Measurements from ENCODE around the gene COL16A1. TPM values are rescaled to one million over a fixed set of nuclear protein-coding genes. Genes with fewer than 3 reads are reported as not detected.

Gene COL16A1
- total and polyA plus RNA-seq, 7 donors = 4.6 to 271 (median 43.1) TPM

- H3K9me3 ChIP-seq = no peaks in the 10 kb centered on the region
- WGBS, 2 donors = 19 to 58% methylated on average over 10 of the region's 10 CpGs
- TF ChIP-seq POLR2A (IDR thresholded peaks at IDR 0.05) (no peak), POLR2AphosphoS5 (IDR thresholded peaks at IDR 0.05) (peak in 1 of 4 donors; percentile 19)
- intact Hi-C loops (cut with DNase I) = loop anchor here (1.0 to 10.0 kb wide), 2 partner anchors 38 to 298 kb away; partner anchors contain the start of gene COL16A1
- no peak for DNase-seq
- peaks cover 0 to 19% (median 5%) of the 10 kb centered on the region in 4 donors for H3K36me3 ChIP-seq
- no peaks in the 10 kb centered on the region for H3K27me3 ChIP-seq
- H3K4me3 ChIP-seq = no peak overlapping the region
- peaks cover 0 to 60% (median 49%) of the 10 kb centered on the region in 4 donors for H3K4me1 ChIP-seq
- peak overlapping the region; percentile 14 to 70 (median 60) for H3K27ac ChIP-seq
Observed at GRCh38 chr1:31666263-31666963, 37.4 kb downstream of the COL16A1 start.

- TF ChIP-seq CTCF (IDR thresholded peaks at IDR 0.05) = no peak
- TF ChIP-seq POLR2AphosphoS5 (IDR thresholded peaks at IDR 0.05) = no peak
- TF ChIP-seq POLR2A (IDR thresholded peaks at IDR 0.05) = no peak
- TF ChIP-seq EP300 (IDR thresholded peaks at IDR 0.05) = no peak
- WGBS, 2 donors = 74 to 86% methylated on average over 7 of the region's 7 CpGs
Observed at GRCh38 chr1:31665234-31665878, 38.5 kb downstream of the COL16A1 start.

GRCh38 chr1:31664528-31664927 is 39.3 kb downstream of the COL16A1 start:
- intact Hi-C loops (cut with DNase I) = loop anchor here (1.0 to 10.0 kb wide), 2 partner anchors 81 to 300 kb away; no protein-coding TSS in a partner anchor
- Histone ChIP-seq H3K27me3 (no peaks in the 10 kb centered on the region), H3K36me3 (peaks cover 0 to 33% (median 7%) of the 10 kb centered on the region in 4 donors), H3K4me3 (no peak overlapping the region), H3K9me3 (no peaks in the 10 kb centered on the region), H3K27ac (no peak overlapping the region), H3K4me1 (peaks cover 0 to 41% (median 30%) of the 10 kb centered on the region in 4 donors)
- 89 to 90% methylated on average over 9 of the region's 9 CpGs for WGBS, 2 donors
- no peak for DNase-seq
- TF ChIP-seq EP300 (IDR thresholded peaks at IDR 0.05) = no peak
- no peak for TF ChIP-seq CTCF (IDR thresholded peaks at IDR 0.05)
- TF ChIP-seq POLR2AphosphoS5 (IDR thresholded peaks at IDR 0.05) = no peak
- no peak for TF ChIP-seq POLR2A (IDR thresholded peaks at IDR 0.05)

More at GRCh38 chr1:31665234-31665878, 38.5 kb downstream of the COL16A1 start:
- no peaks in the 10 kb centered on the region for H3K27me3 ChIP-seq
- no peak overlapping the region for H3K4me3 ChIP-seq
- H3K27ac ChIP-seq = peak overlapping the region in 2 of 4 donors; percentile 63 to 70
- peaks cover 0 to 49% (median 38%) of the 10 kb centered on the region in 4 donors for H3K4me1 ChIP-seq
- DNase-seq = no peak
- H3K36me3 ChIP-seq = peaks cover 0 to 26% (median 5%) of the 10 kb centered on the region in 4 donors
- no peaks in the 10 kb centered on the region for H3K9me3 ChIP-seq
- intact Hi-C loops (cut with DNase I) = loop anchor here (10.0 kb wide), 1 partner anchor 299 kb away; no protein-coding TSS in a partner anchor

GRCh38 chr1:31663622-31664452 is 40.0 kb downstream of the COL16A1 start:
- TF ChIP-seq CTCF (IDR thresholded peaks at IDR 0.05) = peak; percentile 95 to 99 (median 96)
- no peak for TF ChIP-seq POLR2A (IDR thresholded peaks at IDR 0.05)
- TF ChIP-seq POLR2AphosphoS5 (IDR thresholded peaks at IDR 0.05) = peak in 1 of 4 donors; percentile 17
- TF ChIP-seq EP300 (IDR thresholded peaks at IDR 0.05) = no peak
- Histone ChIP-seq H3K4me1 (peaks cover 0 to 34% (median 23%) of the 10 kb centered on the region in 4 donors), H3K4me3 (no peak overlapping the region), H3K27ac (no peak overlapping the region), H3K9me3 (no peaks in the 10 kb centered on the region), H3K27me3 (no peaks in the 10 kb centered on the region), H3K36me3 (peaks cover 0 to 40% (median 7%) of the 10 kb centered on the region in 4 donors)
- 45 to 53% methylated on average over 9 of the region's 9 CpGs for WGBS, 2 donors
- DNase-seq = peak; percentile 82
- intact Hi-C loops (cut with DNase I) = loop anchor here (1.0 to 10.0 kb wide), 4 partner anchors 41 to 301 kb away; no protein-coding TSS in a partner anchor

Measured in sigmoid colon (tissue), 7 donors.